HG03442 (cell line): ENCODE data around the gene SPATA6L.

Source experiments
- ATAC-seq: cut with Tn5 transposase; IDR thresholded peaks from one replicate; pipeline ENCODE4 v1.9.1; 2021; ENCODE audit warnings: mild to moderate bottlenecking, moderate library complexity; ENCODE audit not compliant: unreplicated experiment

The SPATA6L gene

GRCh38 chr9:4558371-4558998 is 107.8 kb downstream of the SPATA6L start:
- ATAC-seq: no peak

GRCh38 chr9:4555236-4555635 is 111.0 kb downstream of the SPATA6L start:
- ATAC-seq: no peak

- ATAC-seq: no peak
Measured at GRCh38 chr9:4553951-4554381, 112.3 kb downstream of the SPATA6L start.

- no peak for ATAC-seq
Measured at GRCh38 chr9:4550777-4551484, 115.3 kb downstream of the SPATA6L start.

- ATAC-seq: no peak
Measured at GRCh38 chr9:4549751-4550295, 116.5 kb downstream of the SPATA6L start.

- no peak for ATAC-seq
Measured at GRCh38 chr9:4548811-4549725, 117.2 kb downstream of the SPATA6L start.
